HPDE6-E6E7 (cell line): ENCODE measurements around the gene SLC27A3.

Source experiments
- DNase-seq: peaks from one replicate; pipeline ENCODE4 v3.0.0; 2011; ENCODE audit warnings: missing footprints; ENCODE audit errors: extremely low spot score

The SLC27A3 gene, protein sequence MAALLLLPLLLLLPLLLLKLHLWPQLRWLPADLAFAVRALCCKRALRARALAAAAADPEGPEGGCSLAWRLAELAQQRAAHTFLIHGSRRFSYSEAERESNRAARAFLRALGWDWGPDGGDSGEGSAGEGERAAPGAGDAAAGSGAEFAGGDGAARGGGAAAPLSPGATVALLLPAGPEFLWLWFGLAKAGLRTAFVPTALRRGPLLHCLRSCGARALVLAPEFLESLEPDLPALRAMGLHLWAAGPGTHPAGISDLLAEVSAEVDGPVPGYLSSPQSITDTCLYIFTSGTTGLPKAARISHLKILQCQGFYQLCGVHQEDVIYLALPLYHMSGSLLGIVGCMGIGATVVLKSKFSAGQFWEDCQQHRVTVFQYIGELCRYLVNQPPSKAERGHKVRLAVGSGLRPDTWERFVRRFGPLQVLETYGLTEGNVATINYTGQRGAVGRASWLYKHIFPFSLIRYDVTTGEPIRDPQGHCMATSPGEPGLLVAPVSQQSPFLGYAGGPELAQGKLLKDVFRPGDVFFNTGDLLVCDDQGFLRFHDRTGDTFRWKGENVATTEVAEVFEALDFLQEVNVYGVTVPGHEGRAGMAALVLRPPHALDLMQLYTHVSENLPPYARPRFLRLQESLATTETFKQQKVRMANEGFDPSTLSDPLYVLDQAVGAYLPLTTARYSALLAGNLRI

DNA sequence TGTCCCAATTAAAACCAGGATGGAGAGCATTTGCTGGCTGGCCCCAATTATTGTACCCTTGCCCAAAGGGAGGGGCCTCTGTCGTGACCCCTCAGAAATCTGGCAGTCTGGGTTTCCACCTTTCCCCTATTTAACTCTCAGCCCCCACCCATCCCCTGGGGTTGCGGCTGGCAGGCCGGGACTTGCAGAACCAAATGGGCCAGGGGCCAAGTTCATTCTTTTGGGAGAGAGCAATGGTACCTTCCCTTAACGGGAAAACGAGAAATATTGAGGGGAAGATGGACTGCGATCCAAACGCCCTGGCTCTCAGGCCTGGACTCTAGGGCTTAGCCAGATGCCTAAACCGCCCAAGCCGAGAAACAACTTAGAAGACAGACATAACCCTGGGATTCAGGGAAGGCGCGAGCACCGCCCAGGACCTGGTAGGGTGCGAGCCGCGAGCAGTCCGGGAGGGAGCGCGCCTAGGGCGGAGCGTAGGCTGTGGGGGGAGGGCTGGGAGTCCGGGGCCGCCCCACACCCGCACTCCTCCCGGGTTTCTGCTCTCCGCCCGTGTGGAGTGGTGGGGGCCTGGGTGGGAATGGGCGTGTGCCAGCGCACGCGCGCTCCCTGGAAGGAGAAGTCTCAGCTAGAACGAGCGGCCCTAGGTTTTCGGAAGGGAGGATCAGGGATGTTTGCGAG, at the start of gene SLC27A3:
Gene SLC27A3, plus strand, starts transcription at position 628 of the 678 bp plus-strand sequence. CDS start 91 bp downstream, outside the sequence.
- peak; percentile 39 for DNase-seq

DNA sequence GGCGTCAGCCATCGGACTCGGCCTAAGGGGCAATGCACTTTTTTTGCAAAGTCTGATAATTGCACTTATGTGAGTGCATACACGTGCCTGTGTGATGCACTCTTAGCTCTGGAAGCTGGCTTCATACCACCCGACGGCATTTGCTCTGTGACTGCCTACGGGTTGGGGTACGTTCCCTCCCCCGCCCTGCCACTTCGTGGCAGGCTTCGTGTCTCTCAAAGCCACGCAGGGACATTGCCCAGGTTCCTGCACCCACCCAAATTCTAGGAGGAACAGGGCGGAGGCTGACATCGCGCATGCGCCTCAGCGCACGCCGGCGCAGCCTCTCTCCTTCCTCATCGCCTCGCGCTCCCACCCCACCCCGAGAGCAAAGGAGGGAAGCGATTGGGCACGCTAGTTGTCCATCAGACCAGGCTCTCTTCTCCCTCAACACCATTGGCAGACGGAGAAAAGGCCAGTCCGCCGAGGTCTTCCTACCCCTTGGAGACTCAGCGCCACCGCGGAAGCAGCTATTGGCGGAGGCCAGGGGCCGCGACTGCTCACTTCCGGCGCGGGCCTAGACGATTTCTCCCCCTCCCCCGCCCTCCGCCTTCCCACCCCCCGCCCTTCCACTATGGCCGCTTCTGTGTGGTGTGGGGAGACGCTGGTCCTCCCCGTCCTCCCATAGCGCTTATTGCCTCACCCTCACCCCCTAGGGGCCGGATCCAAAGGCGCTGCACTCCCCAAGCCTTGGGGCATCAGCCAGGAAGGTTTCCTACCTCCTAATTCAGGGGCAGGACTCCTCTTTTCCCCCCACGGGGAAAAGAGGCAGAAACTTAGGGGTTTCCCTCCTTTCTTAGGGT, 47.5 kb upstream of the SLC27A3 start, which contains the start of gene INTS3:
Gene INTS3, plus strand, starts transcription at position 588 of the 842 bp plus-strand sequence. CDS start 585 bp downstream, outside the sequence.
- DNase-seq, result peak; percentile 99

DNA sequence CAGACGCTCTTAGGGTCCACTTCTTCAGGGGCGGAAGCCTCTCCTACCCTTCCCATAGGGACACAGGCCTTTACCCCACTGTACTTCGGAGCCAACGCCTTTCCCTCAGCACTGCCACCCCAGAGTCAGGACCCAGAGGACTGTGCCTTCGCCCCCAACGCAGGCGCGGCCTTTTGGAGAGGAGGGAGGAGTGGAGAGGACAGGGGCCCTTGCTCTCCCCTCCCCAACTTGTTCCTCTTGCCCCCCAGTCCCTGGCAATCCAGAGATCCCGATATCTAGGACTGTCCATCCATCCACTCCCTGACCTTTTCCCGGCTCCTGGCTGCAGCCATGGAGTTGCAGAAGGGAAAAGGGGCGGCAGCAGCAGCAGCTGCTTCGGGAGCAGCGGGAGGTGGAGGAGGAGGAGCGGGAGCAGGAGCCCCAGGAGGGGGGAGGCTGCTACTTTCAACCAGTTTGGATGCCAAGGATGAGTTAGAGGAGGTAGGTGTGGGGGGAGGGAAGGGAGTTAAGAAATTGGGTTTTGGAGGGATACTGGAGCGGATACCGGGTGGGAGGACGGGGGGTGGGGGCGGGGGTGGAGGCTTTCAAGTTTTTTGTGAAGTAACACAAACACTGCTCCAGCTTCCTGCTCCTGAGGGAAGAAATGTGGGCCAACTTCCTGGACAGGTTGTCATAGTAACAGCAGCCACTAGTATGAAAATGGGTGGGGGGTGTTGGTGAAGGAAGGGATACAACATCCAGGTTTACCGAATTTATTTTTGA, 46.7 kb upstream of the SLC27A3 start:
- DNase-seq, result no peak

DNA sequence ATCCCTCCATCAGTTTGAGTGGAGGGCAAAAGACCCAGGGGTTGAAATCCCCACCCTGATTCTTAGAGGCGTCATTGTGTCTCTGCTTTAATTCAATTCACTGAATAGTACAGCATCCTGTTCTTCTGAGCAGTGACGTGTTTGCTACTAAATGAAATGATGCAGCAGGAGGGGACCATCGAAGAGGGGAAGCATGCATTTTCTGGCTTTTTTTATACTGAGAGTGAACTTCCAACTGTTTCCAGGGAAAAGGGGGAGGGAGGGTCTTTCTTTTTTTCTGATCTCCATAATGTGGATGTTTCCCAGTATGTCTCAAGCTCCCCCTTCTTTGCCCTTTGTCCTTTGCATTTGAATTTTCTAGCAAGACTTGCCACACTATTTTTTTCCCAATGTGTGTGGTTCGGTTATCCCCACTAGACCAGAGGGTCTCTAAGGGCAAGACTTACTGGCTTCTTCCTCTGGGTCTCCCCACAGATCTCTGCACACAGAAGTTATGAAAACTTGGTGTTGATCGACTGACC, 44.7 kb upstream of the SLC27A3 start:
- DNase-seq, result no peak

DNA sequence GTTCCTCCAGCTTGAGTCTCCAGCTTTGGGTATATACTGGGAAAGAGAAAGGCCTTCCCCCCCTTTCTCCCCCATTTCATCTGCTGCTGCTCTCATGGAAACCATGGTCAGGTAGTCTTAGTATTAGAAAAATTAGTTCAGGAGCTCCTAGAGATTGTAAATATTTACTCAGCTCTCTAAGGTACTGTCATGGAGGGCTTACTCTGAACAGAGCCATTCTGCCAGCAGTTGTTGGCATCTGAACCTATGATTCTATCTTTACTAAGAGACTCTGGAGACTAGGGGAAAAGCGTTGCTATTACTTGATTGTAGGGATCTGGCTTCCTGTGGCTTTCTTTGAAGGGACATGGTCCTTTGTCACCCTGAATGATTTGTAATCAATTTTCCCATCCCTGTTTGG, 41.2 kb upstream of the SLC27A3 start:
- no peak for DNase-seq

DNA sequence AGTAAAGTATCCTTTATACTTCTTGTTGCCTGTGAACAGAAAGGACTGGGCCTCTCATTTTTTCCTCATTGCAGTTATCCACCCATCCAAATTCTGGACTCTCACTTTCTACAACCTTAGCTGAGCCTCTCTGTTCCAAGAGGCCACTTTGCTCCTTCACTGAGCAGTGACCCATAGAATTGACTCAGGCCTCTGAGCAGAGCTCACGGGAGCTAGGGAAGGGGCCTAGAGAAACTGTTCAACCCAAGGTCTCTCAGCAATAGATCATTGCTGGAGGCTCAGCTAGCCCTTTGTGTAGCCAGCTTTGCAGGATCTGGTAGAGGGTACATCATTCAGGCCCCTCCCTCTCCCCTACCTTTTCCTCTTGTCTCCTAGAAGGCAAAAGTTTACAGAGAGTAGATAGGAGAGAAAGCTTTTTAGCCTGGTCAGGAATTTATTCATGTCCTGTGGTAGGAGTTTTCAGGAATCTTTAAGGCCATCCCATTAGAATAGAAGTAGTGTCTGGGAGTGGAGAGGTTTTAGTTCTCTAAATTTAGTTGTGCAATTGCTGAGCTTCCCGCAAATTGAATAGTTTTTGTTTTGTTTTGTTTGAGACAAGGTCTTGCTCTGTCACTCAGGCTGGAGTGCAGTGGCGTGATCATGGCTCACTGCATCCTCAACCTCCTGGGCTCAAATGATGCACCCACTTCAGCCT, 40.7 kb upstream of the SLC27A3 start:
- DNase-seq, result no peak

DNA sequence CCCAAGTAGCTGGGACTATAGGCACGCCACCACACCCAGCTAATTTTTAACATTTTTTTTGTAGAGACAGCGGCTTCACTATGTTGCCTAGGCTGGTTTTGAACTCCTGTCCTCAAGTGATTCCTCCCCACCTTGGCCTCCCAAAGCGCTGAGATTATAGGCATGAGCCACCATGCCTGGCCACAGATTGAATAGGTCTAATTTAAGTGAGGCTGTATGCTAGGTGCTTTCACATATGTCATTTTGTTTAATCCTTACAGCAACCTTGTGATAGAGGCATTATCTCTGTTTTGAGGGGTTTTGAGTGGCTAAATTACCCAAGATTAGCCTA, 40.2 kb upstream of the SLC27A3 start:
- DNase-seq, result no peak

DNA sequence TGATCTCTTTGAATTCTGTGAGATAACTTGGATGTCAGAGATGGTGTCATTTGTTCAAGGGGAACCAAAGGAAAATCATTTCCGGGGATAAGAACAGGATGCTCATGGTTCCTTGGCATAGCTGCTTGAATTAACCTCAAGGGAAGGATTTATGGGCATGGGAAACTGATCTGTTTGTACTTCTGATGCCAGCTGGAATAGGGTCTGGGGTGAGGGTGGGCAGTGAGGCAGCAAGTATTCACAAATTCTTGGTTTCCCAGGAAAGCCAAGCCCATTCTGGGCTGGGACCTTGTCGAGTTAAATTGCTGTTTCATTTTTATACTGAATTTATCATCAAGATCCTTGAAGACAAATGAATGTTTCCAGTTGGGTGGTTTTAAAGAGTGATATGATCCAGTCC, 33.2 kb upstream of the SLC27A3 start:
- no peak for DNase-seq

DNA sequence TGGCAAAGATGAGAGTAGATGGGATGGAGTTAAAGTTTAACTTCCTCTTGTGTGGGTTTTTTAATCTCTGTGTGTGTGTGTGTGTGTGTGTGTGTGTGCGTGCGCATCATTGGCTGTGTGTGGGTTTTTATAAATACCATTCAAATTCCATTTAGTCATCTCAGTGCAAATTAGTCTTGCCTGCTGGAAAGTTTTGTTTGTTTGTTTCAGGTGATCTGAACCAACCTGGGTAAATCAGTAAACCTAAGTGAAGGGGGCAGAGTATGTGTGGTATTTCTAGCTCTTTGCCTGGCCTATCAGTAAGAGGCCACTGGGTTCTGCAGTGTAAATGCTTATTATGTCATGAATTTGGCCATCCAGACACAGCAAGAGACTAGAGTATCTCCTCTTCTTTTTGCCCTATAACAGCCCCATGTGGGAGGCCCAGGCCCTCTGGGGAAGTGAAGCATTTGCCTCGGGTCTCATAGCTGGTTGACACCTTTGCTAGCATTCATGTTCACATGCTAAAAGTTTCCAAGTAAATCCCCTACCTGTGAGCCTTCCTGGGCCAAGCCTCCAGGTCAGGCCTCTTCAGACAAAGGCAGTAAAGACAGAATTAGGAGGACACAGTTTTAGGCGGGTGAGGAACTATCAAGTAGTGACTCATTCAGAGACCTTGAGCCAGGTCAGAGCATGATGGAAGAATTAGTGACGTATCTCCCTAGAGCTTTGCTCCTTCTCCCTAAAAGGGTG, 32.6 kb upstream of the SLC27A3 start:
- no peak for DNase-seq

DNA sequence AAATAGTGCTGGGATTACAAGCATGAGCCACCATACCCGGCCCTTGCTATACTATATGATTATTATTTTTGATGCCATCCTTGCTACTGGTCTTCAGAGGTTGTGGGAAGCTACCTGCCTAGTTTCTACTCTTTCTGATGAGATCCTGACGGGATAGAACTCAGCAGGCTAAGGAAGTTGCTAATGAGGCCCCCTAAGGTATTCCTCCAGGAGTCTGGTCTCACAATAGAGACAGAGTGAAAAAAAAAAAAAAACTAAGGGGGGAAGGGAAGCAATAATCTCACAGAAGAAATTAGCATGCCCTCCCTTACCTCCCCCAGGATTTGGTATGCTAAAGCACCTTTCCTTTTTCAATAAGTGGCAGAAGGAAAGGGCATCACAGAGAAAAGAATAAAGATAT, 29.8 kb upstream of the SLC27A3 start:
- DNase-seq, result no peak

DNA sequence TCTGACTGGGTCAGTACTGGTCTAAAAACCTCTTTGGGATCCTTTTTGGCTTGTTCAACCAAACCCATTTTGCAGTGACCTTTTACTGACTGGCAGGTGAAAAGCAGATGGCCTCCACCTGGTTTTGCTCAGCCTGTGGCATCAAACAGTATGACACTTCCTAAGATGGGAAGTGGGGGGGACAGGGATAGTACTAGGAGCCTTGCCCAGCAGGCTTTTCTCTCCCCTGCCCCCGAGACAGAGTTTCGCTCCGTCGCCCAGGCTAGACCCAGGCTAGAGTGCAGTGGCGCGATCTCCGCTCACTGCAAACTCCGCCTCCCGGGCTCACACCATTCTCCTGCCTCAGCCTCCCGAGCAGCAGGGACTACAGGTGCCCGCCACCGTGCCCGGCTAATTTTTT, 29.0 kb upstream of the SLC27A3 start:
- DNase-seq, result no peak

DNA sequence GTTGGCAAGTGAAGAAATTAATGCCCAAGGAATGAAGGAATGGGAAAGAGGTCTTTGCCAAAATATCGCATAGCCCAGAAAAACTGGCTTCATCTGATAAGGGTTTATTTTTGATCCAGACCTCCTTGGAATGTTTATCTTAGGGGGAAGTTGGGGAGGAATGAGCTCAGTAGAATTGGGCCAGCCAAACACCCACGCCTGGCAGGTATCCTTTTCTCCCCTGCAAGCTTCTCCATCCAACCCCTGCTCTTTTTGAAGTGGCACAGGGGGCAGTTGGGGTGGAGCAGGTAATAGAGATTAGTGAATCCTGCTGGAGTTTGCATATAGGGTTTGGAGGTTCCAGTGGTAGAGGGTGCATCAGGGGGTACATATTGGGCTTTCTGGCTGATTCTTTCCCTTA, 26.3 kb upstream of the SLC27A3 start:
- no peak for DNase-seq

DNA sequence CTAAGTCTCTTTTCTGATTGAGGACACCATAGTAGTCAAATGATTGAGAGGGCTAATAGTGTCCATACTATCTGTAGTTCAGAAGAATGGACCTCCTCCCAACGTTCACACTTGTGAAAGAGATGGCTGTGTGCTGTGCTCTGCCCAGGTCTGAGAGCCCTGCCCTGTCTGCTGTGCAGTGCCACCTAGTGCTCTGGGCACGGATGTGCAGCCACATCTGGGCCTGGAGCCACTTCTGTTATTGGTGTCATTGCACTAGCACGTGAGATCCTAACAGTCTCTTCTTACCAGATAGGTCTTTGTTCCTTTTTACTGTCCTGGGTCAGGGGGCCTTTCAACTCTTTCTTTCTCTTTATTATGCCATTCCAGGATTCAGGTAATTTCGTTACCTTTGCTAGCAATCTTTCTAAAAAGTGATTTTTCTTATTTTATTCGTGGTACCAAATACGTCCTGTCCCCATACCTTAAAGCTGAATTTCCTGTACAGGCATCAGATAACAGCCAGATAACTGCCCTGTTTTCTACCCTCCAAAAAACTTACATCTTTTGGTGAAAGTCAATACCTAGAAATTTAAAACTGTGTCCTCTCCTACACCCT, 25.7 kb upstream of the SLC27A3 start:
- DNase-seq, result peak; percentile 89

DNA sequence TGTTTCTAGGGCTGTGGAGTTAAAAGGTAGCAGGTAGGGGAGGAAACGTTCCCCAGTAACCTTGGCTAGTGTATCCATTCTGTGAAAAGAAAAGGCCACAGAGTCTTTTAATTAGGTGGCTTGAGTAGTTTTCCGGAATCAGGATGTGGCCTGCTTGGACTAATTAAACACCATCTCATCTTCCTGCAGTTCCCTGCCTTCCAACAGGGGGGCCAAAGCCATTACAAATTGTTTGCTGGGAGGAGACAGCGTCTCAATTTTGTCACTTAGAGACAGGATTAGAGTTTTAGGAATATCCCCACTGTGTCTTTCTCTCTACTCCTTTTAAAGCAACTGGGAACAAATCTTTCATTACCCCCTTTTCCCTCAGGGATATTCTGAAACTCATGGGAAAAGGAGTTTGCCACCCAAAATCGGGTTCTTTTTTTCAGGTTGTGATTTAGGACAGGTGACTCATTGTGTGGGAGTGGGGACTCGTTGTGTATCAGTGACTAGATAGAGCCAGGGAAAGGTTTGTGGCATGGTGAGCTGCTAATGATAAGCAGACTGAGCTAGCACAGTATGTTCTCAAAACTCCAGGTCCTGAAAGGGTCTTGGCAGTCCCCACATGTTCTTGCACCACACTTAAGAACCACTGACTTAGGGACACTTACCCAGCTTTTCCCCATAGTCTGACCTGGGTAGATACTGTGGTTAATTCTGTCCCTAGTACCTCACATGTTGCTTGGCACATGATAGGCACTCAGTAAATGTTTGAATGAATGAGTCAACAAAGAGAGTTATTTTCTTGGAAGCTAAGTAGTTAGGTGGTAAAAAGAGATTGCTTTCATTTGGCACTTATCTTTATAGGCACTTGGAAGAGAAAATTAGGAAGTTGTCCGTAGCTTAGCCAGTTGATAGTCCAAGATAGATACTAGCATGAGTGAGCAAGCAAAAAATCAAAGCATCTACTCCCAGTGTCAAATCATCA, 24.9 kb upstream of the SLC27A3 start:
- no peak for DNase-seq

DNA sequence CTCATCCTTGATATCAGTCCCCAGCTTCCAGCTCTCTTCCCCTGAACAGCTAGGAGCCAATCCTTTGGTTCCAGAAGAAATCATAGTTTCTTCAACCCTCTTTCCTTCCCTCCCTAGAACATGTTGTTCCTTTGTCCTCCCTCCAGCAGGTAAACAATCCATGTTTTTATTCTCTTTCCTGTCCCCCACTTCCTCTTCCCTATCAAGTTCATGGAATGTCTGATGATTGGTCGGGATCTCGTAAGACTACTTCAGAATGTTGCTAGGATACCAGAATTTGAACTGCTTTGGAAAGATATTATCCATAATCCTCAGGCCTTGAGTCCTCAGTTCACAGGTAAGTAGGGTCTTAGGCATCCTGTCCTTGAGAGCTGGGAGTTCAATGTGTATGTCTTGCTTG, 23.1 kb upstream of the SLC27A3 start:
- no peak for DNase-seq

DNA sequence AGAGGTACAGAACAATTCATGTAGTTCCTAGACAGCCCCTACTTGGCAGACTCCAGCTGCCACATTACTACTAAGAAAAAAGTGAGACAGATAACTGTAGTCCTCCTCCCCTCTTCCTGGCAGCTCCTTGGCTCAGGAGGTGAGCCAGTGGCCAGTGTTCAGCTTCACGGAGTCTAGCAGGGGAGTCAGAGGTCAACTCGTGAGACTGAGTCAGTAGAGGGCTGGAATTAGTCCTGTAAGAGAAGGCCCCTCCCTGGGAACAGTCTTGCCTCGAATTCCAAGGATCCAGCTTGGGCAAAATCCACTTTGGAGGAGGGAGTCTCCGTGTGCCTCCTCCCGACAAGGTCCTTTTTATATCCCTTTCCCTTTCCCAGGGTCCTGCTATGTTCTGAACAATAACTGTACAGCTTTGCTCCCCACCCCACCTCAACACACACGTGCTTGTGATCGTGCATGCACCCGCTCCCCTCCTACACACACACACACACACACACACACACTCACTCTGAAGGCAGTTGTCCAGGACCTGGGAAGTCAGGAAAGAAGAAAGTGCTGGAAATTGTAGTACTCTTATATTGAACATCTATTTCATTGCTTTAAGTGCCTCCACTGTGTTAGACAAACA, 22.5 kb upstream of the SLC27A3 start:
- DNase-seq, result no peak

DNA sequence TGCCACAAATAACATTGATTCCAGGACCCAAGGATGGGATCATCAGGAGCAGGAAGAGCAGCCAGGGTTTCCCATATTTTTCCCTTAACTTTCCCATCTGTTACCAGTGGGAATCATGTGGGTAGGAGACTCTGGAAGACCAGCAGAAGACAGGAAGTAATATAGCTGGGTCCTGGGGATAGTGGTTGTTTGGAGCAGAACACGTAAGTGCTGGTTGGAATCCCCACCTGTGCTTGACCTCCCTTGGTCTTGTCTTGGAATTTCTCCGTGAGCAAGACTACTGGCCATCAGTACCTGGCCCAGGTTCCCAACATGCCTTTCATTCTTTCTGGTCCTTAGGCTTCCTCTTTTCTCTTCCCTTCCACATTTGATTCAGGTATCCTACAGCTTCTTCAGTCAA, 20.9 kb upstream of the SLC27A3 start:
- no peak for DNase-seq
